A549 (cell line): Measurements from ENCODE around the gene C3orf20. TPM values are rescaled to one million over a fixed set of nuclear protein-coding genes. Genes with fewer than 3 reads are reported as not detected.

ENCODE experiments used
- ATAC-seq, 2 experiments: fragments of 200-7000 bp in 1 of 2; fragments of >200 bp in 1 of 2; cut with Nextera tagmentation in 1 of 2; cut with Tn5 transposase in 1 of 2; 3 replicates each; pipeline versions ENCODE4 v1.8.0 to v1.9.1; 2018 to 2020; ENCODE audit warnings: mild to moderate bottlenecking in 1 of 2, moderate library complexity in 1 of 2
- CTCF ChIA-PET: fragments of 300-600 bp; sonication (Branson Sonifier 250); formaldehyde crosslinking; extraction: SDS; loops from one replicate; lab custom pipeline; 2021; ENCODE audit warnings: antibody characterized with exemption, inconsistent platforms; lab: Yijun Ruan, JAX
- POLR2A ChIA-PET: fragments of 350-600 bp; formaldehyde crosslinking; extraction: SDS; loops from one replicate; lab custom pipeline; 2021; ENCODE audit warnings: antibody characterized with exemption, inconsistent platforms; lab: Yijun Ruan, JAX
- DNase-seq, 2 experiments: peaks; one replicate each; pipeline versions ENCODE4 v3.0.0 to v3.0.0-alpha.2; 2011 to 2016; ENCODE audit warnings: low read depth in 1 of 2, low spot score in 1 of 2
- FAIRE-seq: peaks from 2 replicates; lab custom pipeline; 2011; peaks lifted over from hg19 to GRCh38; lab: Jason Lieb, UNC
- H3K27ac ChIP-seq, 2 experiments: fragments of >200 bp; sonication (Bioruptor Twin); formaldehyde crosslinking; 3 replicates each; pipeline ENCODE4 v1.5.1; 2016 to 2017
- H3K4me1 ChIP-seq: fragments of >200 bp; sonication (Bioruptor Twin); formaldehyde crosslinking; 3 replicates; pipeline ENCODE4 v1.6.1; 2016
- H3K4me2 ChIP-seq: fragments of >200 bp; sonication (Bioruptor Twin); formaldehyde crosslinking; 3 replicates; pipeline ENCODE4 v1.6.1; 2016
- H3K4me3 ChIP-seq: fragments of >200 bp; sonication (Bioruptor Twin); formaldehyde crosslinking; 3 replicates; pipeline ENCODE4 v1.5.1; 2016
- H3K9me3 ChIP-seq: fragments of >200 bp; sonication (Bioruptor Twin); formaldehyde crosslinking; 3 replicates; pipeline ENCODE4 v1.6.1; 2016
- BHLHE40 ChIP-seq: IDR thresholded peaks from 2 replicates; pipeline ENCODE4 v1.6.1; 2012; ENCODE audit warnings: low read depth, low read length, inconsistent platforms
- CBX2 ChIP-seq: fragments of 200-600 bp; sonication (generic); IDR thresholded peaks from 2 replicates; pipeline ENCODE4 v1.6.1; 2016; ENCODE audit warnings: low read depth, mild to moderate bottlenecking, borderline replicate concordance
- CHD2 ChIP-seq: fragments of 150-350 bp; IDR thresholded peaks from 2 replicates; pipeline ENCODE4 v1.6.1; 2014; ENCODE audit warnings: low read length; ENCODE audit not compliant: partially characterized antibody
- CHD4 ChIP-seq: fragments of 200-600 bp; sonication (generic); IDR thresholded peaks from 2 replicates; pipeline ENCODE4 v1.6.1; 2016; ENCODE audit warnings: antibody characterized with exemption, mild to moderate bottlenecking, borderline replicate concordance
- CTCF ChIP-seq: fragments of >200 bp; sonication (Bioruptor Twin); formaldehyde crosslinking; IDR thresholded peaks from 3 replicates; pipeline ENCODE4 v1.5.1; 2016
- E2F6 ChIP-seq: IDR thresholded peaks from 2 replicates; pipeline ENCODE4 v1.6.1; 2012; ENCODE audit warnings: low read depth, borderline replicate concordance
- FOSB ChIP-seq: fragments of 250-450 bp; sonication (Bioruptor Pico); IDR thresholded peaks from 2 replicates; pipeline ENCODE4 v1.5.0; 2020; ENCODE audit warnings: mild to moderate bottlenecking, moderate library complexity
- FOSL2 ChIP-seq, 2 experiments: fragments of 450-650 bp in 1 of 2; fragments of >200 bp in 1 of 2; sonication (Bioruptor Twin) in 1 of 2; formaldehyde crosslinking; IDR thresholded peaks; 2 replicates each; pipeline versions ENCODE4 v1.5.0 to v1.6.1; 2016 to 2020; ENCODE audit warnings: mild to moderate bottlenecking in 1 of 2, moderate library complexity in 1 of 2
- GATA3 ChIP-seq: IDR thresholded peaks from 2 replicates; pipeline ENCODE4 v1.6.1; 2012; ENCODE audit warnings: borderline replicate concordance
- HEYL ChIP-seq: fragments of 250-450 bp; sonication (Bioruptor Pico); IDR thresholded peaks from 2 replicates; pipeline ENCODE4 v1.8.0; 2021; ENCODE audit warnings: mild to moderate bottlenecking, moderate library complexity
- KDM5A ChIP-seq: fragments of 200-600 bp; sonication (generic); IDR thresholded peaks from 2 replicates; pipeline ENCODE4 v1.6.1; 2016; ENCODE audit warnings: antibody characterized with exemption, mild to moderate bottlenecking
- MAFK ChIP-seq: fragments of 450-650 bp; IDR thresholded peaks from 2 replicates; pipeline ENCODE4 v1.6.1; 2014; ENCODE audit not compliant: partially characterized antibody
- MAZ ChIP-seq: fragments of 150-350 bp; IDR thresholded peaks from 2 replicates; pipeline ENCODE4 v1.6.1; 2014; ENCODE audit warnings: antibody characterized with exemption, low read depth, low read length, borderline replicate concordance
- NFE2L2 ChIP-seq: fragments of 150-350 bp; conservative IDR thresholded peaks from 2 replicates; pipeline ENCODE4 v1.6.1; 2014; ENCODE audit warnings: low read length
- NPAS2 ChIP-seq: fragments of 250-450 bp; sonication (Bioruptor Pico); IDR thresholded peaks from 2 replicates; pipeline ENCODE4 v1.8.0; 2022; ENCODE audit warnings: mild to moderate bottlenecking, moderate library complexity, borderline replicate concordance
- NR3C1 ChIP-seq: fragments of >200 bp; sonication (Bioruptor Twin); formaldehyde crosslinking; IDR thresholded peaks from 3 replicates; pipeline ENCODE4 v1.6.1; 2017
- RARB ChIP-seq: fragments of 250-450 bp; sonication (Bioruptor Pico); IDR thresholded peaks from 2 replicates; pipeline ENCODE4 v1.8.0; 2021; ENCODE audit warnings: mild to moderate bottlenecking, moderate library complexity
- RCOR1 ChIP-seq: fragments of 150-350 bp; IDR thresholded peaks from 2 replicates; pipeline ENCODE4 v1.6.1; 2014; ENCODE audit warnings: antibody characterized with exemption, low read length, low read depth
- RNF2 ChIP-seq: fragments of 200-600 bp; sonication (generic); IDR thresholded peaks from 2 replicates; pipeline ENCODE4 v1.6.1; 2016; ENCODE audit warnings: low read depth, mild to moderate bottlenecking, antibody characterized with exemption, moderate library complexity, borderline replicate concordance
- WGBS: methylation state at CpG from one replicate; pipeline ENCODE4 v1.1.6; 2017; ENCODE audit errors: missing lambda C conversion rate; 5-methylcytosine and 5-hydroxymethylcytosine counted together
- polyA plus RNA-seq, 4 experiments: library from polyadenylated mRNA; depleted of rRNA in 3 of 4; stranded (reverse); fragments of >200 nt; fragmentation: RNase III in 1 of 4; extraction: RNeasy Plus Mini Kit Qiagen cat#74134 plus additional on column Dnase treatment in 1 of 4; gene quantifications; 2 replicates in 3 of 4; 3 replicates in 1 of 4; pipeline ENCODE4 v1.2.3, GENCODE V29; 2011 to 2017
- TF ChIP-seq, protein P1 (sequence below): fragments of >200 bp; sonication (Bioruptor Twin); formaldehyde crosslinking; IDR thresholded peaks from 3 replicates; pipeline ENCODE4 v1.6.1; 2016

C3orf20 gene
- polyA plus RNA-seq, 2 of the 4 experiments (the other 2 are of a cell fraction): 0.05 TPM; not detected in 1

GRCh38 chr3:14810070-14810791, 135.3 kb downstream of the C3orf20 start:
- FAIRE-seq: no peak
- peak overlapping the region; percentile 31 for H3K4me3 ChIP-seq
- H3K4me2 ChIP-seq: peak overlapping the region; percentile 69
- H3K4me1 ChIP-seq: peaks cover 2% of the 10 kb centered on the region
- ChIA-PET POLR2A (no interaction called here), CTCF (interaction anchor here (0.6 kb wide), 1 partner anchor 82 kb away, joined by 3 read pairs; no protein-coding TSS in a partner anchor)
- no peak for DNase-seq
- no peaks in the 10 kb centered on the region for H3K9me3 ChIP-seq
- WGBS: 36% methylated on average over 28 of the region's 85 CpGs
- TF ChIP-seq CHD4: no peak
- TF ChIP-seq NPAS2 (CRISPR knock-in tag): no peak
- TF ChIP-seq CTCF: no peak
- TF ChIP-seq NR3C1: no peak
- TF ChIP-seq NFE2L2: no peak
- TF ChIP-seq GATA3: no peak
- no peak for ATAC-seq
- H3K27ac ChIP-seq: no peak overlapping the region

DNA sequence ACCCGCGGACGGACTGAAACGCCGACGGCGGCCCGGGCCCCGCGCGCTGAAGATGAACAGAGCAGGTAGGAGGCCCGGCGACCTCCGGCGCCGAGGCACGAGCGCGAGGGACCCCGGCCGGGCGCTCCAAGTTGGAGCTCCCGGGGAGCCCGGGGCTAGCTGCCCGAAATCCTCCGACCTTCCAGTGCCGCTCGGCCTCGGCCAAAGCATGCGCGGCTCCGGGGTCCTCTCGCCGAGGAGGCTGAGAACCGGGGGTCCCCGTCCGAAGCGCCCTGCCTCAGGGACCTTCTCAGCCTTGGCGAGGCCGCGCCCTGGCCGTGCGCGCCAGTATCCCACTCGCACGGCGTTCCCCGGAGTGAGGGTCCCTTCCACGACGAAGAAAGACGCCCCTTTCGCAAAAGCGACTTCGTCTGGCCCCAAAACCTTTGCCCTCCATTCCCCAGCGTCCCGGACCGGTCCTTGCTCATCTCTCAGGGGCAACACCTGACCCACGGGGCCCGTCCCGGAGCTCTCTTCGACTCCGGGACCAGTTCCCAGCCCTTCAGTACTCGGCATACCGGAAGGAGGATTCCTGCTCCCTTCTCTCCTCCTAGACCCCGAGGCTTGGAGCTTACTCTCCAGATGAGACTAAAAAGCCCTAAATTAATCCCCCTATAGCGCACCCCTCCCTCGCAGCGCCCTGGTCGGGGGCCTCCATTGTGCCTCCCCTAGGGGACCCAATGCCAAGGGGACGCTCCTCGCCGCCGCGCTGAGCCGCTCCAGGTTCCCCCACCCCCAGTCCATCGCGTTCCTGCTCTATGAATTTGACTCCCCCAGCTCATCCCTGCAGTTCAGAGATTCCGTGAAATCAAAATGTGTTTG, 136.1 kb downstream of the C3orf20 start:
- H3K4me3 ChIP-seq: peak overlapping the region; percentile 31
- peak overlapping the region; percentile 69 for H3K4me2 ChIP-seq
- no peak for FAIRE-seq
- H3K27ac ChIP-seq: no peak overlapping the region
- H3K9me3 ChIP-seq: no peaks in the 10 kb centered on the region
- POLR2A ChIA-PET: no interaction called here
- DNase-seq: no peak
- no peaks in the 10 kb centered on the region for H3K4me1 ChIP-seq
- TF ChIP-seq RCOR1 (no peak), KDM5A (no peak), HEYL (no peak), FOSL2 (IDR thresholded peaks at IDR 0.05) (no peak), FOSL2 (CRISPR knock-in tag; IDR thresholded peaks at IDR 0.05) (no peak), MAFK (no peak), RNF2 (no peak), FOSB (no peak), CBX2 (no peak), E2F6 (no peak), BHLHE40 (no peak)
- TF ChIP-seq, protein P1, sequence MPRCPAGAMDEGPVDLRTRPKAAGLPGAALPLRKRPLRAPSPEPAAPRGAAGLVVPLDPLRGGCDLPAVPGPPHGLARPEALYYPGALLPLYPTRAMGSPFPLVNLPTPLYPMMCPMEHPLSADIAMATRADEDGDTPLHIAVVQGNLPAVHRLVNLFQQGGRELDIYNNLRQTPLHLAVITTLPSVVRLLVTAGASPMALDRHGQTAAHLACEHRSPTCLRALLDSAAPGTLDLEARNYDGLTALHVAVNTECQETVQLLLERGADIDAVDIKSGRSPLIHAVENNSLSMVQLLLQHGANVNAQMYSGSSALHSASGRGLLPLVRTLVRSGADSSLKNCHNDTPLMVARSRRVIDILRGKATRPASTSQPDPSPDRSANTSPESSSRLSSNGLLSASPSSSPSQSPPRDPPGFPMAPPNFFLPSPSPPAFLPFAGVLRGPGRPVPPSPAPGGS: no peak
- 41% methylated on average over 44 of the region's 78 CpGs for WGBS
- ATAC-seq: no peak
- CTCF ChIA-PET: interaction anchor here (1.0 kb wide), 1 partner anchor 111 kb away, joined by 3 read pairs; no protein-coding TSS in a partner anchor

DNA sequence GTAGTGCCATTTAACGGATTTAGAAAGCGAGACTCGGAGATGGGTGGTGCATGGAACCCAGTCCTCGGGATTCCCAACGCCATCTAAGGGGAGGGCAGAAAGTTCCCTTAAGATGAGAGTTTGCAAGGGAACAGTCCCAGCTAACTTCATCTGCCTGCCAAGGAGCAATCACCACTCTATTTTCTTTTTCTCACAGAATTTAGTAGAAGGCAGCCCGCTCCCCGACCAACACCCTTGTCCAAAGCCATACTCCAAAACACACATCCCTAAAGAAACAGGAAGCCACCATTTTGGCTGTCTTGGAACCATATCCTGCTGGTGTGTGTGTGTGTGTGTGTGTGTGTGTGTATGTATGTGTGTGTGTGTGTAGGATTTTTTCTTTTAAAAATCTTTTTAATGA, 136.7 kb downstream of the C3orf20 start:
- POLR2A ChIA-PET: no interaction called here
- CTCF ChIA-PET: interaction anchor here (1.0 kb wide), 1 partner anchor 110 kb away, joined by 3 read pairs; no protein-coding TSS in a partner anchor
- ATAC-seq (no peak), DNase-seq (no peak), FAIRE-seq (no peak)
- Histone ChIP-seq H3K4me3 (no peak overlapping the region), H3K27ac (no peak overlapping the region), H3K9me3 (no peaks in the 10 kb centered on the region), H3K4me2 (no peak overlapping the region), H3K4me1 (no peaks in the 10 kb centered on the region)
- 77% methylated on average over 7 of the region's 7 CpGs for WGBS
- no peak for TF ChIP-seq RARB
- no peak for TF ChIP-seq FOSB
- no peak for TF ChIP-seq MAZ
- TF ChIP-seq CHD2: no peak
